ENCODE measurements around the gene MLLT3.

The MLLT3 gene

DNA sequence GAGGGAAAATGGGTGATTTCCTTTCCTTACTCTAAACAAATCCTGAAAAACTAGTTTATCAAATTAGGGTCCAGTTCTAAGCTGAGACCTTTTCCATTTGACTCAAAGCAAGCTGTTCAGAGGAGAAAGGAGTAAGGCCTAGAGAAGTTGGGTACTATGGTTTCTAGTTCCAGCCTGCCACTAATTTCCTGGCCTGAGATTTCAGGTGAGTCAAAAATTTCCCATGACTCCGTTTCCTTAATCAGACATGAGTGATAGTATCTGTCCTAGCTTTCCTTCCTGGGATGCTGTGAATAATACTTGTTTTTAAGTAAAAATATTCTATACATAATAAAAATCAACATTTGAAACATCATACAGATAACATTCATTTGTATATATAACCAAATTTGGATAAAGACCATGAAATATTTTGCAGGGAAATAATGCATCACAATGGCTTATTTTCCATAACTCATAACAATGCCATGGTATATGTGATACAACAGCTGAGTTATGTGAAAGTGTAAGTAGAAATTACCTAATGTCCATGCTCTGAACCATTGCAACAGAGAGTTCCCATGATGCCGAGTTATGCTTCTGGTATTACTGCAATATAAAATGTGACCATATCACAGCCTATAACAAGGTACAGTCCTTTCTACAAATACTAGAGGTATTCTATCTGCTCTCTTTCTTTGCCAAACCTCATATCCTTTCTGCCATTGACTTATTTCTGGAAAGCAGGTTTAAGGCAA is 142.7 kb downstream of the MLLT3 start:
- Histone ChIP-seq H3K9me3 (ENCODE audit: control insufficient read depth, insufficient read depth, low read length) (no peaks in the 10 kb centered on the region), H3K4me1 (ENCODE audit: control insufficient read depth, insufficient read depth, low read length) (peaks cover 14% of the 10 kb centered on the region), H3K9ac (ENCODE audit: low read depth, low read length) (no peak overlapping the region), H3K36me3 (ENCODE audit: control insufficient read depth, insufficient read depth, low read length) (no peaks in the 10 kb centered on the region), H3K27me3 (ENCODE audit: control insufficient read depth, insufficient read depth, low read length) (no peaks in the 10 kb centered on the region), H3K4me3 (ENCODE audit: low read depth, low read length) (no peak overlapping the region)

DNA sequence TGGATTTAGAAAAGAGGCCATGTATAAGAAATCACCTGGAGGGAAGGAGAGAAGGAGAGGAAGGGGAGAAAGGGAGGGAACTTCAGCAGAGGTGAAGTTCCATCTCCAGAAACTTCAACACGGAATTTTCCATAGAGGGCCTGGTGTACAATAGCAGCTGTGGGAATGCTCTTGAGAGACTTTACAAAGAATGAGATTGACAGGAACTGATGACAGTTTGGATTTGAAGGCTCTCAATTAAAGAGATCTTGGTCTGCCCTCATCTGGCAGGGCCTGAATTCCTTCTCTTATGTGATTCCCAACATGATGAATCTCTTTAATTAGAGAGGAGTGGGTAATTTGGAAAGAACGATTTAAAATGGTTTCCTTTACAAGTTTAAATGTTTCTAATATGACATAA is 143.5 kb downstream of the MLLT3 start:
- H3K9me3 ChIP-seq (ENCODE audit: control insufficient read depth, insufficient read depth, low read length), result no peaks in the 10 kb centered on the region
- H3K9ac ChIP-seq (ENCODE audit: low read depth, low read length), result no peak overlapping the region
- no peaks in the 10 kb centered on the region for H3K27me3 ChIP-seq (ENCODE audit: control insufficient read depth, insufficient read depth, low read length)
- peaks cover 14% of the 10 kb centered on the region for H3K4me1 ChIP-seq (ENCODE audit: control insufficient read depth, insufficient read depth, low read length)
- no peaks in the 10 kb centered on the region for H3K36me3 ChIP-seq (ENCODE audit: control insufficient read depth, insufficient read depth, low read length)
- H3K4me3 ChIP-seq (ENCODE audit: low read depth, low read length), result no peak overlapping the region

DNA sequence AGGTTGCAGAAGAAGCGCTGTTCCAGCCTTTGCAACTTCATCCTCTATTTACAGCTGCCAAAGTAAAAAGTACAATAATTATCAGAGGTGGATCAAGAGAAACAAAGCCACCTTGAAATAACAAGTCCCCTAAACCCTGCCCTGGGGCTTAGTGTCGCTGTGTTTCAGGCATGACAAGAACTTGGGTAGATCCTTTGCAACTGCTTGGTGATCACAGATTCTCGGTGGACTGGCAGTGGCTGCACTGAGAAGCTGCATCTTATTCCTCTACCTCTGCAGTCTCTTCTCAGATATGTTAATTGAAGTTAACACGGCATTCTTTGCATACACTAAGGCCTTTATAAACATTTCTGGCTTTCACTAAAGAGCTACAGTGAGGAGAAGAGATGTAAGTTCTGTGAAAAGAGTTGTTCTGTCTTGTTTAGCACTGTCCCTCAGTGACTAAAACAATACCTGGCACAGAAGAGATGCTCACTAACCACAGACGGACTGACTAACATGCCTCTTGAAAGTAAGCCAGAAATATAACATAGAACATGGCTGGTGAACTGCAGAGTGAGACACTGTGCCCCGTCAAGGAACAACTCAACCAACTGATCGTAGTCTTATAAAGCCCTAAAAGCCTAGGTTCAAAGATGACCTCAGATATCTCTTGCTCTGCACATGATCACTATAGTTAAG is 144.2 kb downstream of the MLLT3 start:
- peaks cover 14% of the 10 kb centered on the region for H3K4me1 ChIP-seq (ENCODE audit: control insufficient read depth, insufficient read depth, low read length)
- no peak overlapping the region for H3K4me3 ChIP-seq (ENCODE audit: low read depth, low read length)

DNA sequence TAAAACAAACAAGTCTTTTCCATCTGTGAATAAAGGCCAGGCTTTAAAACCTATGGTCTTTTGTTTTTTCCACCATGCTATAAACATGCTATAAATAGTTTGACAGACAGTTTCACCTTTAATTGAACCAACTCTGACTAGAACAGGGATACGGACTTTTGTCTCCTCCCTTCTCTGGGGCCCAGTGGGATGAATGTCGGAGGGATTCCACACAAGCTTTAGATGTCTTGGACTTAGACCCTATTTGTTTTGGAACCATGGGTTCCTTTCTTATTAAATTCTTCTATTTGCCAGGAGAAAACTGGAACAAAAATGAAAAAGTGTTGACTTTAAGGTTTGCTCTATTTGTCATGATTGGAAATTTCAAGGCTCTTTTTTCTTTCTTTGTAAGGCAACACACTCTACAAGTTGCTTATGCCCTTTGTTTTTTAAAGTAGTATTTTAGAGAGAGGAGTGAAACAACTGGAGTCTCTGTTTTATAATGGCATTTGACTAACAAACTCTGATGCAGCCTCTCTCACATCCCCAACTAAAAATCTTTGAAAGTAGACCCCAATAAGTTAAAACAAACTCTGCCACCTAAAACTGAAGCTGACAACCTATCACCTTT is 145.3 kb downstream of the MLLT3 start:
- Histone ChIP-seq H3K9me3 (ENCODE audit: control insufficient read depth, insufficient read depth, low read length) (no peaks in the 10 kb centered on the region), H3K4me3 (ENCODE audit: low read depth, low read length) (no peak overlapping the region), H3K9ac (ENCODE audit: low read depth, low read length) (no peak overlapping the region), H3K4me1 (ENCODE audit: control insufficient read depth, insufficient read depth, low read length) (peaks cover 14% of the 10 kb centered on the region), H3K36me3 (ENCODE audit: control insufficient read depth, insufficient read depth, low read length) (no peaks in the 10 kb centered on the region), H3K27me3 (ENCODE audit: control insufficient read depth, insufficient read depth, low read length) (no peaks in the 10 kb centered on the region)

More for the DNA sequence above, 144.2 kb downstream of the MLLT3 start:
- no peaks in the 10 kb centered on the region for H3K36me3 ChIP-seq (ENCODE audit: control insufficient read depth, insufficient read depth, low read length)
- no peaks in the 10 kb centered on the region for H3K27me3 ChIP-seq (ENCODE audit: control insufficient read depth, insufficient read depth, low read length)
- no peak overlapping the region for H3K9ac ChIP-seq (ENCODE audit: low read depth, low read length)
- H3K9me3 ChIP-seq (ENCODE audit: control insufficient read depth, insufficient read depth, low read length), result no peaks in the 10 kb centered on the region

DNA sequence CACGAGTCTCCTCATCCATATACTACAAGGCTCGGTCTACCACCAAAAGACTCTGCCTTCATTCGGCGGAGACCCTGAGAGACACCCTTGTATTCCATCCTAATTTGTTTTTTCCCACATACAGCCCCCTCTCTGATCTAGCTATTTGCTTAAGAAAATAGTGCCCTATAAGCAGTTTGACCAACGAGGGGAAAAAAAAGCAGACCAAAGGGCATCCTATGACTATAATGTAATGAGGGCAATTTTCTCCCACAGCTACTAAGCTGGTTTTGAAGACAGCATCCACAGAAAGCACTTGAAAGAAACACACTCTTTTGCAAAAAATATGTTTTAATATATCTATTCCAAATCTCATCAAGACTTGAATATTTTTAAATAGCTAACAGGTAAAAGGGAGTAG is 147.8 kb downstream of the MLLT3 start:
- Histone ChIP-seq H3K9me3 (ENCODE audit: control insufficient read depth, insufficient read depth, low read length) (no peaks in the 10 kb centered on the region), H3K36me3 (ENCODE audit: control insufficient read depth, insufficient read depth, low read length) (no peaks in the 10 kb centered on the region), H3K27me3 (ENCODE audit: control insufficient read depth, insufficient read depth, low read length) (no peaks in the 10 kb centered on the region), H3K9ac (ENCODE audit: low read depth, low read length) (no peak overlapping the region), H3K4me1 (ENCODE audit: control insufficient read depth, insufficient read depth, low read length) (peaks cover 14% of the 10 kb centered on the region), H3K4me3 (ENCODE audit: low read depth, low read length) (no peak overlapping the region)

- H3K4me1 ChIP-seq (ENCODE audit: control insufficient read depth, insufficient read depth, low read length), result peaks cover 13% of the 10 kb centered on the region
- no peaks in the 10 kb centered on the region for H3K36me3 ChIP-seq (ENCODE audit: control insufficient read depth, insufficient read depth, low read length)
- H3K4me3 ChIP-seq (ENCODE audit: low read depth, low read length), result no peak overlapping the region
- no peak overlapping the region for H3K9ac ChIP-seq (ENCODE audit: low read depth, low read length)
- H3K27me3 ChIP-seq (ENCODE audit: control insufficient read depth, insufficient read depth, low read length), result no peaks in the 10 kb centered on the region
- H3K9me3 ChIP-seq (ENCODE audit: control insufficient read depth, insufficient read depth, low read length), result no peaks in the 10 kb centered on the region
These were observed 148.7 kb downstream of the MLLT3 start for GRCh38 chr9:20473515-20474013.

- H3K9ac ChIP-seq (ENCODE audit: low read depth, low read length), result no peak overlapping the region
These were observed 149.8 kb downstream of the MLLT3 start for GRCh38 chr9:20472342-20473045.

DNA sequence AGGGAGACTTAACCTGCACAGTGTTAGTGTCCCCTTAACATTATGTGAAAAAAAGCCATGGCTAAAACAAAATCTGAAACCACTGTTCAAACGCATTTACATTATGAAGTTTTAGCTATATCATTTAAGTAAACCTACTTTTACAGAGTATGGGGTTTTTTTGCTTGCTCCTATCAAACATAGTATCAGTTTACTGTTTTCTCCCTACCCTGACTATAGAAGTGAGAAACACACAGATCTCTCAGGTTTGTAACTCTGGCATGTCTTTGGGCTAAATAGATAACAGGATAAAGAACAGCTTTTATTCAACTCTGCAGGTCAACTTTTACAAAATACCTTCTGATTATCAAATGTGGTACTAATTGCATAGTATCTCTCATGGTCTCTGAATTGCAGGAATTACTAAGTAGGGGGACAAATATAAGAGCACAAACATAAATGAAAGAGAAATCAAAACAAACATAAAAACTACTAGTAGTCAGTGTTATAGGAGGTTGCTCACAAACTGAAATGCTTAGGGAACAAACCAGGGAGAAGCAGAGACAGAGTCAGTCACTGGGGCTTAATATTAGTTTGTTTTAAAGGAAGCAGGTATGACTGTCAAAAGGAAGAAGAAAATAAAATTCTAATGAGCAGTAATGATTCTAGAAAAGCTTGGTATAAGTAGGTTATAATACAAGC is 155.8 kb downstream of the MLLT3 start:
- Histone ChIP-seq H3K4me3 (ENCODE audit: low read depth, low read length) (no peak overlapping the region), H3K9me3 (ENCODE audit: control insufficient read depth, insufficient read depth, low read length) (no peaks in the 10 kb centered on the region), H3K27me3 (ENCODE audit: control insufficient read depth, insufficient read depth, low read length) (no peaks in the 10 kb centered on the region), H3K36me3 (ENCODE audit: control insufficient read depth, insufficient read depth, low read length) (no peaks in the 10 kb centered on the region), H3K9ac (ENCODE audit: low read depth, low read length) (no peak overlapping the region), H3K4me1 (ENCODE audit: control insufficient read depth, insufficient read depth, low read length) (no peaks in the 10 kb centered on the region)

More at GRCh38 chr9:20472342-20473045, 149.8 kb downstream of the MLLT3 start:
- Histone ChIP-seq H3K4me3 (ENCODE audit: low read depth, low read length) (no peak overlapping the region), H3K36me3 (ENCODE audit: control insufficient read depth, insufficient read depth, low read length) (no peaks in the 10 kb centered on the region), H3K4me1 (ENCODE audit: control insufficient read depth, insufficient read depth, low read length) (peaks cover 2% of the 10 kb centered on the region), H3K9me3 (ENCODE audit: control insufficient read depth, insufficient read depth, low read length) (no peaks in the 10 kb centered on the region), H3K27me3 (ENCODE audit: control insufficient read depth, insufficient read depth, low read length) (no peaks in the 10 kb centered on the region)

- Histone ChIP-seq H3K4me1 (ENCODE audit: control insufficient read depth, insufficient read depth, low read length) (no peaks in the 10 kb centered on the region), H3K4me3 (ENCODE audit: low read depth, low read length) (no peak overlapping the region), H3K9ac (ENCODE audit: low read depth, low read length) (no peak overlapping the region), H3K27me3 (ENCODE audit: control insufficient read depth, insufficient read depth, low read length) (no peaks in the 10 kb centered on the region), H3K9me3 (ENCODE audit: control insufficient read depth, insufficient read depth, low read length) (no peaks in the 10 kb centered on the region), H3K36me3 (ENCODE audit: control insufficient read depth, insufficient read depth, low read length) (no peaks in the 10 kb centered on the region)
These were observed 158.1 kb downstream of the MLLT3 start for GRCh38 chr9:20464242-20464641.

GRCh38 chr9:20463823-20464222 is 158.5 kb downstream of the MLLT3 start:
- Histone ChIP-seq H3K9ac (ENCODE audit: low read depth, low read length) (no peak overlapping the region), H3K27me3 (ENCODE audit: control insufficient read depth, insufficient read depth, low read length) (no peaks in the 10 kb centered on the region), H3K9me3 (ENCODE audit: control insufficient read depth, insufficient read depth, low read length) (no peaks in the 10 kb centered on the region), H3K4me1 (ENCODE audit: control insufficient read depth, insufficient read depth, low read length) (no peaks in the 10 kb centered on the region), H3K4me3 (ENCODE audit: low read depth, low read length) (no peak overlapping the region), H3K36me3 (ENCODE audit: control insufficient read depth, insufficient read depth, low read length) (no peaks in the 10 kb centered on the region)

DNA sequence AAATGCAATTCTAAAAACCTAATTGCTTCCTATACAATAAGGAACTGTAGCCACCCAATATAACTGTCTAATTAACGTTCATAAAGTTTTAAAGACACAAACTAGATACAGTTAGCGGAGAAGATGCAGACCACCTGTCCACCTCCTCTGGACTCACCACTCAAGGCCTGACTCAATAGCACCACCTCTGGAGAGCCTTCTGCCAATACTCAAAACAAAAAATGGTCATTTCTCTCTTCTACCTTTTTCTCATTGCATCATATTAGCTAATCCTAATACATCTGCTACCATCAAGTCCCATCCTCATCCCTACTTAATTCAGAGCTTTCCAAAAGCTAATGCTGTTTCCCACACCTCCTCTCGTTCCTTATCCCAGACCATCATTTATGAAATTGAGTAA is 159.9 kb downstream of the MLLT3 start:
- H3K36me3 ChIP-seq (ENCODE audit: control insufficient read depth, insufficient read depth, low read length), result no peaks in the 10 kb centered on the region
- H3K9ac ChIP-seq (ENCODE audit: low read depth, low read length), result no peak overlapping the region
- H3K4me1 ChIP-seq (ENCODE audit: control insufficient read depth, insufficient read depth, low read length), result no peaks in the 10 kb centered on the region
- H3K4me3 ChIP-seq (ENCODE audit: low read depth, low read length), result no peak overlapping the region
- no peaks in the 10 kb centered on the region for H3K9me3 ChIP-seq (ENCODE audit: control insufficient read depth, insufficient read depth, low read length)
- no peaks in the 10 kb centered on the region for H3K27me3 ChIP-seq (ENCODE audit: control insufficient read depth, insufficient read depth, low read length)
